CD4-positive, CD25-positive, alpha-beta regulatory T cell (primary cell): ENCODE results near the gene GABBR2. TPM values are rescaled to one million over a fixed set of nuclear protein-coding genes. Genes with fewer than 3 reads are reported as not detected.

Experiments used
- ATAC-seq, 2 donors: fragments of 150-1000 bp; cut with Tn5 transposase; one replicate each; pipeline ENCODE4 v1.10.0; 2021; ENCODE audit warnings: low read depth in 2 of 2, moderate number of reproducible peaks in 2 of 2, moderate library complexity in 1 of 2
- DNase-seq, 3 donors: peaks; one replicate each; pipeline versions ENCODE4 v3.0.0 to v3.0.0-alpha.2; 2012 to 2022; ENCODE audit warnings: mixed read lengths in 1 of 3
- H3K27ac ChIP-seq: one replicate; pipeline ENCODE4 v1.7.0; 2013; ENCODE audit warnings: mild to moderate bottlenecking, low read length; ENCODE audit not compliant: insufficient read depth, poor library complexity, severe bottlenecking
- H3K27me3 ChIP-seq: one replicate; pipeline ENCODE4 v1.7.0; 2013; ENCODE audit warnings: low read length; ENCODE audit not compliant: control insufficient read depth, insufficient read depth
- H3K36me3 ChIP-seq: one replicate; pipeline ENCODE4 v1.7.0; 2013; ENCODE audit warnings: mild to moderate bottlenecking, low read length, moderate library complexity; ENCODE audit not compliant: control insufficient read depth, insufficient read depth
- H3K4me1 ChIP-seq: 2 replicates; pipeline ENCODE4 v1.7.0; 2013; ENCODE audit warnings: mild to moderate bottlenecking, low read length; ENCODE audit not compliant: insufficient read depth, control insufficient read depth, poor library complexity, severe bottlenecking
- H3K4me3 ChIP-seq: one replicate; pipeline ENCODE4 v1.7.0; 2013; ENCODE audit warnings: low read depth, mild to moderate bottlenecking, low read length, moderate library complexity
- H3K9me3 ChIP-seq, 2 experiments: 1 replicate in 1 of 2; 2 replicates in 1 of 2; pipeline ENCODE4 v1.7.0; 2013; ENCODE audit warnings: low read length in 2 of 2, mild to moderate bottlenecking in 1 of 2, moderate library complexity in 1 of 2; ENCODE audit not compliant: control insufficient read depth in 2 of 2
- H3K27ac Mint-ChIP-seq, 3 donors: one replicate each; pipeline ENCODE4 v1.8.0; 2020 to 2022; ENCODE audit warnings: mild to moderate bottlenecking in 3 of 3, mixed read lengths in 3 of 3, moderate library complexity in 2 of 3
- H3K27me3 Mint-ChIP-seq: one replicate; pipeline ENCODE4 v1.8.0; 2022; ENCODE audit warnings: mild to moderate bottlenecking, mixed read lengths
- H3K36me3 Mint-ChIP-seq: one replicate; pipeline ENCODE4 v1.8.0; 2020; ENCODE audit warnings: mixed read lengths
- H3K4me1 Mint-ChIP-seq, 4 donors: one replicate each; pipeline ENCODE4 v1.8.0; 2020 to 2022; ENCODE audit warnings: mixed read lengths in 4 of 4, mild to moderate bottlenecking in 1 of 4
- H3K4me3 Mint-ChIP-seq, 4 donors: one replicate each; pipeline ENCODE4 v1.8.0; 2020 to 2022; ENCODE audit warnings: mild to moderate bottlenecking in 4 of 4, mixed read lengths in 4 of 4, moderate library complexity in 3 of 4
- H3K9me3 Mint-ChIP-seq, 7 donors: one replicate each; pipeline ENCODE4 v1.8.0; 2020 to 2022; ENCODE audit warnings: mixed read lengths in 7 of 7, mild to moderate bottlenecking in 3 of 7, moderate library complexity in 2 of 7
- polyA plus RNA-seq, 4 donors: library from polyadenylated mRNA; unstranded; fragments of 300-500 nt; fragmentation: Illumina TruSeq; gene quantifications; one replicate each; pipeline ENCODE4 v1.2.3, GENCODE V29; 2021
- total RNA-seq: library from RNA; stranded (reverse); gene quantifications from one replicate; pipeline ENCODE4 v1.2.3, GENCODE V29; 2022

Gene GABBR2
- total and polyA plus RNA-seq, 5 donors from 2014 or later = not detected

GRCh38 chr9:98614941-98615340, 93.8 kb downstream of the GABBR2 start:
- Mint-ChIP-seq H3K4me3 (no peak overlapping the region), H3K27me3 (peaks cover 32% of the 10 kb centered on the region), H3K4me1 (no peaks in the 10 kb centered on the region), H3K27ac (no peak overlapping the region), H3K9me3 (peaks cover 0 to 3% (median 0%) of the 10 kb centered on the region in 7 donors), H3K36me3 (no peaks in the 10 kb centered on the region)
- no peak overlapping the region for H3K27ac ChIP-seq
- H3K9me3 ChIP-seq = no peaks in the 10 kb centered on the region
- H3K4me1 ChIP-seq = no peaks in the 10 kb centered on the region
- no peak overlapping the region for H3K4me3 ChIP-seq
- no peak for DNase-seq
- peaks cover 4% of the 10 kb centered on the region for H3K27me3 ChIP-seq
- ATAC-seq = no peak
- H3K36me3 ChIP-seq = no peaks in the 10 kb centered on the region

- H3K27me3 Mint-ChIP-seq = peaks cover 22% of the 10 kb centered on the region
- H3K27me3 ChIP-seq = peaks cover under 1% of the 10 kb centered on the region
- no peak overlapping the region for H3K4me3 Mint-ChIP-seq
- no peak for ATAC-seq
- no peaks in the 10 kb centered on the region for H3K36me3 Mint-ChIP-seq
- no peak overlapping the region for H3K27ac Mint-ChIP-seq
- no peaks in the 10 kb centered on the region for H3K4me1 Mint-ChIP-seq
- H3K36me3 ChIP-seq = no peaks in the 10 kb centered on the region
- no peaks in the 10 kb centered on the region for H3K9me3 ChIP-seq
- no peak for DNase-seq
- no peak overlapping the region for H3K4me3 ChIP-seq
- peaks cover 0 to 3% (median 0%) of the 10 kb centered on the region in 7 donors for H3K9me3 Mint-ChIP-seq
- no peak overlapping the region for H3K27ac ChIP-seq
- no peaks in the 10 kb centered on the region for H3K4me1 ChIP-seq
Observed at GRCh38 chr9:98612061-98612752, 96.5 kb downstream of the GABBR2 start.

GRCh38 chr9:98611319-98611718, 97.4 kb downstream of the GABBR2 start:
- ATAC-seq = no peak

GRCh38 chr9:98610711-98611110, 98.0 kb downstream of the GABBR2 start:
- Mint-ChIP-seq H3K9me3 (peaks cover 0 to 3% (median 0%) of the 10 kb centered on the region in 7 donors), H3K36me3 (no peaks in the 10 kb centered on the region), H3K27ac (no peak overlapping the region), H3K4me3 (no peak overlapping the region), H3K4me1 (no peaks in the 10 kb centered on the region), H3K27me3 (peaks cover 18% of the 10 kb centered on the region)
- H3K36me3 ChIP-seq = no peaks in the 10 kb centered on the region
- DNase-seq (no peak), ATAC-seq (no peak)
- H3K27me3 ChIP-seq = no peaks in the 10 kb centered on the region
- H3K27ac ChIP-seq = no peak overlapping the region
- no peak overlapping the region for H3K4me3 ChIP-seq
- no peaks in the 10 kb centered on the region for H3K4me1 ChIP-seq
- H3K9me3 ChIP-seq = no peaks in the 10 kb centered on the region

More at GRCh38 chr9:98611319-98611718, 97.4 kb downstream of the GABBR2 start:
- no peak for DNase-seq
- no peak overlapping the region for H3K4me3 Mint-ChIP-seq
- no peak overlapping the region for H3K27ac Mint-ChIP-seq
- H3K4me3 ChIP-seq = no peak overlapping the region
- H3K9me3 ChIP-seq = no peaks in the 10 kb centered on the region
- H3K27me3 ChIP-seq = no peaks in the 10 kb centered on the region
- peaks cover 0 to 3% (median 0%) of the 10 kb centered on the region in 7 donors for H3K9me3 Mint-ChIP-seq
- no peaks in the 10 kb centered on the region for H3K36me3 ChIP-seq
- no peaks in the 10 kb centered on the region for H3K4me1 Mint-ChIP-seq
- H3K4me1 ChIP-seq = no peaks in the 10 kb centered on the region
- H3K36me3 Mint-ChIP-seq = no peaks in the 10 kb centered on the region
- H3K27me3 Mint-ChIP-seq = peaks cover 18% of the 10 kb centered on the region
- no peak overlapping the region for H3K27ac ChIP-seq

GRCh38 chr9:98610211-98610610, 98.5 kb downstream of the GABBR2 start:
- Mint-ChIP-seq H3K4me1 (no peaks in the 10 kb centered on the region), H3K27me3 (peaks cover 14% of the 10 kb centered on the region), H3K27ac (no peak overlapping the region), H3K4me3 (no peak overlapping the region), H3K9me3 (peaks cover 0 to 1% (median 0%) of the 10 kb centered on the region in 7 donors), H3K36me3 (no peaks in the 10 kb centered on the region)
- no peaks in the 10 kb centered on the region for H3K4me1 ChIP-seq
- no peak overlapping the region for H3K4me3 ChIP-seq
- no peak overlapping the region for H3K27ac ChIP-seq
- no peaks in the 10 kb centered on the region for H3K36me3 ChIP-seq
- DNase-seq (no peak), ATAC-seq (no peak)
- no peaks in the 10 kb centered on the region for H3K27me3 ChIP-seq
- H3K9me3 ChIP-seq = no peaks in the 10 kb centered on the region

- H3K27me3 Mint-ChIP-seq = peaks cover 14% of the 10 kb centered on the region
- H3K27ac ChIP-seq = no peak overlapping the region
- H3K4me1 Mint-ChIP-seq = no peaks in the 10 kb centered on the region
- H3K9me3 ChIP-seq = no peaks in the 10 kb centered on the region
- no peaks in the 10 kb centered on the region for H3K36me3 ChIP-seq
- DNase-seq (no peak), ATAC-seq (no peak)
- no peaks in the 10 kb centered on the region for H3K36me3 Mint-ChIP-seq
- no peak overlapping the region for H3K4me3 ChIP-seq
- no peak overlapping the region for H3K4me3 Mint-ChIP-seq
- no peaks in the 10 kb centered on the region for H3K4me1 ChIP-seq
- H3K27ac Mint-ChIP-seq = no peak overlapping the region
- no peaks in the 10 kb centered on the region for H3K27me3 ChIP-seq
- peaks cover 0 to 3% (median 0%) of the 10 kb centered on the region in 7 donors for H3K9me3 Mint-ChIP-seq
Observed at GRCh38 chr9:98609646-98610045, 99.1 kb downstream of the GABBR2 start.

- no peaks in the 10 kb centered on the region for H3K27me3 ChIP-seq
- no peak overlapping the region for H3K4me3 ChIP-seq
- Mint-ChIP-seq H3K4me3 (no peak overlapping the region), H3K4me1 (no peaks in the 10 kb centered on the region), H3K36me3 (no peaks in the 10 kb centered on the region), H3K27ac (no peak overlapping the region), H3K9me3 (peaks cover 0 to 1% (median 0%) of the 10 kb centered on the region in 7 donors), H3K27me3 (peaks cover 9% of the 10 kb centered on the region)
- no peaks in the 10 kb centered on the region for H3K36me3 ChIP-seq
- H3K27ac ChIP-seq = no peak overlapping the region
- H3K9me3 ChIP-seq = no peaks in the 10 kb centered on the region
- no peak for ATAC-seq
- DNase-seq = no peak
- no peaks in the 10 kb centered on the region for H3K4me1 ChIP-seq
Observed at GRCh38 chr9:98607787-98608186, 100.9 kb downstream of the GABBR2 start.

GRCh38 chr9:98607152-98607551, 101.6 kb downstream of the GABBR2 start:
- no peak for DNase-seq
- H3K4me1 Mint-ChIP-seq = no peaks in the 10 kb centered on the region
- no peak overlapping the region for H3K27ac ChIP-seq
- H3K9me3 ChIP-seq = no peaks in the 10 kb centered on the region
- H3K4me1 ChIP-seq = no peaks in the 10 kb centered on the region
- H3K27ac Mint-ChIP-seq = no peak overlapping the region
- no peak overlapping the region for H3K4me3 ChIP-seq
- no peaks in the 10 kb centered on the region for H3K36me3 ChIP-seq
- H3K4me3 Mint-ChIP-seq = no peak overlapping the region
- no peaks in the 10 kb centered on the region for H3K36me3 Mint-ChIP-seq
- H3K27me3 Mint-ChIP-seq = peaks cover 14% of the 10 kb centered on the region
- ATAC-seq = no peak
- H3K9me3 Mint-ChIP-seq = peaks cover 0 to 1% (median 0%) of the 10 kb centered on the region in 7 donors
- H3K27me3 ChIP-seq = no peaks in the 10 kb centered on the region
